Upper lobe of left lung (tissue), 6 donors: Measurements from ENCODE around the gene RPS23. TPM values are rescaled to one million over a fixed set of nuclear protein-coding genes. Genes with fewer than 3 reads are reported as not detected.

Experiments used
- ATAC-seq, 2 donors: fragments of 200-7000 bp; cut with Tn5 transposase; one replicate each; pipeline ENCODE4 v1.9.1; 2022; ENCODE audit warnings: mild to moderate bottlenecking in 2 of 2, moderate library complexity in 2 of 2; ENCODE audit not compliant: low FRiP score in 2 of 2
- DNase-seq, 2 donors: peaks; one replicate each; pipeline ENCODE4 v3.0.0-alpha.2; 2019 to 2020
- H3K27ac ChIP-seq, 4 donors: fragments of 200-600 bp; sonication (generic); one replicate each; pipeline ENCODE4 v1.5.1; 2016 to 2019
- H3K27me3 ChIP-seq, 4 donors: fragments of 200-600 bp; sonication (generic); one replicate each; pipeline ENCODE4 v1.5.1; 2017 to 2019
- H3K36me3 ChIP-seq, 4 donors: fragments of 200-600 bp; sonication (generic); one replicate each; pipeline ENCODE4 v1.5.1; 2016 to 2019
- H3K4me1 ChIP-seq, 4 donors: fragments of 200-600 bp; sonication (generic); one replicate each; pipeline ENCODE4 v1.5.1; 2018 to 2019
- H3K4me3 ChIP-seq, 4 donors: fragments of 200-600 bp; sonication (generic); one replicate each; pipeline ENCODE4 v1.5.1; 2017 to 2019; ENCODE audit warnings: mild to moderate bottlenecking in 2 of 4, moderate library complexity in 1 of 4
- H3K9me3 ChIP-seq, 4 donors: fragments of 200-600 bp; sonication (generic); one replicate each; pipeline ENCODE4 v1.5.1; 2018 to 2019
- EP300 ChIP-seq, 4 donors: sonication (generic); formaldehyde crosslinking; IDR thresholded peaks; one replicate each; pipeline ENCODE4 v1.5.1; 2017; ENCODE audit warnings: antibody characterized with exemption in 4 of 4, control low read depth in 2 of 4
- POLR2A ChIP-seq, 4 donors: fragments of 450-650 bp; IDR thresholded peaks; one replicate each; pipeline ENCODE4 v1.5.1; 2016 to 2017; ENCODE audit warnings: antibody characterized with exemption in 4 of 4, mild to moderate bottlenecking in 2 of 4
- POLR2AphosphoS5 ChIP-seq, 2 donors: sonication (generic); formaldehyde crosslinking; IDR thresholded peaks; one replicate each; pipeline ENCODE4 v1.5.1; 2017; ENCODE audit warnings: antibody characterized with exemption in 2 of 2
- WGBS, 2 donors: methylation state at CpG; one replicate each; pipeline ENCODE4 v1.1.5; 2017 to 2018; 5-methylcytosine and 5-hydroxymethylcytosine counted together
- total RNA-seq, 6 donors: library from RNA; depleted of rRNA in 4 of 6; stranded (reverse); fragments of >200 nt in 4 of 6; gene quantifications; one replicate each; pipeline versions ENCODE4 v1.1.0 to v1.2.1, GENCODE V29; 2016 to 2021
- TF ChIP-seq, protein P1 (sequence below), 6 experiments: fragments of 450-650 bp in 4 of 6; fragments of 200-600 bp in 2 of 6; sonication (generic) in 2 of 6; IDR thresholded peaks; one replicate each; pipeline ENCODE4 v1.5.1; 2016 to 2019; ENCODE audit warnings: antibody characterized with exemption in 6 of 6
- donor health status: DM: no; HTN: no; CAD: no; lungs with moderate emphysema.
- donor health status: DM: no; HTN: yes; CAD: no; lungs with severe emphysema.

Gene RPS23
- total RNA-seq, 6 donors from 2014 or later = 1,173 to 2,208 (median 1,478) TPM

DNA sequence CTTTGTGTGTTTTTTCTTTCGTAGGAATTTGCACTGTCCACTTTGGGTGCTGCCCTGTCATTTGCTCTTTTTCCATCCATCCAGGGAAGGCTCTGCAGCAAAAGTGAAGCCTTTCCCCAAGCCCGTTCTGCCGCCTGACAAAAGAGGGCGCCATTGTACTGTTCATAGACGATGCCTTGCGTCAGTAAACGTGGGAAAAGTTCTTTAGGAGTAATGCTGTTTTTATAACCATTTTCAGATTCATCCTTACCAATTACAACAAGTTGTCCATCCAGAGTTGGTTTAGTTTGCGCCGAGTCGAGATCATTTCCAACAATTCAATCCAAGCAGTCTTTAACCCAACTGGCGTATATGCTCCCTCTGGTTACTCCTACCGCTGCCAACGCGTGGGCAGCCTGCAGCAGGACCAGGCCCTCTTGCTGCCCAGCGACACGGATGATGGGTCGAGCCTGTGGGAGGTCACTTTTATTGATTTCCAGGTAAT is 34.3 kb upstream of the RPS23 start:
- Histone ChIP-seq H3K27me3 (no peaks in the 10 kb centered on the region), H3K9me3 (no peaks in the 10 kb centered on the region), H3K4me3 (no peak overlapping the region), H3K36me3 (no peaks in the 10 kb centered on the region), H3K4me1 (peaks cover 4 to 13% (median 10%) of the 10 kb centered on the region in 4 donors), H3K27ac (no peak overlapping the region)
- ATAC-seq = peak in 1 of 2 donors; percentile 89
- TF ChIP-seq POLR2AphosphoS5 (IDR thresholded peaks at IDR 0.05) = no peak
- TF ChIP-seq, protein P1, sequence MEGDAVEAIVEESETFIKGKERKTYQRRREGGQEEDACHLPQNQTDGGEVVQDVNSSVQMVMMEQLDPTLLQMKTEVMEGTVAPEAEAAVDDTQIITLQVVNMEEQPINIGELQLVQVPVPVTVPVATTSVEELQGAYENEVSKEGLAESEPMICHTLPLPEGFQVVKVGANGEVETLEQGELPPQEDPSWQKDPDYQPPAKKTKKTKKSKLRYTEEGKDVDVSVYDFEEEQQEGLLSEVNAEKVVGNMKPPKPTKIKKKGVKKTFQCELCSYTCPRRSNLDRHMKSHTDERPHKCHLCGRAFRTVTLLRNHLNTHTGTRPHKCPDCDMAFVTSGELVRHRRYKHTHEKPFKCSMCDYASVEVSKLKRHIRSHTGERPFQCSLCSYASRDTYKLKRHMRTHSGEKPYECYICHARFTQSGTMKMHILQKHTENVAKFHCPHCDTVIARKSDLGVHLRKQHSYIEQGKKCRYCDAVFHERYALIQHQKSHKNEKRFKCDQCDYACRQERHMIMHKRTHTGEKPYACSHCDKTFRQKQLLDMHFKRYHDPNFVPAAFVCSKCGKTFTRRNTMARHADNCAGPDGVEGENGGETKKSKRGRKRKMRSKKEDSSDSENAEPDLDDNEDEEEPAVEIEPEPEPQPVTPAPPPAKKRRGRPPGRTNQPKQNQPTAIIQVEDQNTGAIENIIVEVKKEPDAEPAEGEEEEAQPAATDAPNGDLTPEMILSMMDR (IDR thresholded peaks at IDR 0.05) = peak; percentile 30 to 67 (median 58)
- 52 to 64% methylated on average over 17 of the region's 17 CpGs for WGBS, 2 donors
- peak; percentile 36 to 41 for DNase-seq

DNA sequence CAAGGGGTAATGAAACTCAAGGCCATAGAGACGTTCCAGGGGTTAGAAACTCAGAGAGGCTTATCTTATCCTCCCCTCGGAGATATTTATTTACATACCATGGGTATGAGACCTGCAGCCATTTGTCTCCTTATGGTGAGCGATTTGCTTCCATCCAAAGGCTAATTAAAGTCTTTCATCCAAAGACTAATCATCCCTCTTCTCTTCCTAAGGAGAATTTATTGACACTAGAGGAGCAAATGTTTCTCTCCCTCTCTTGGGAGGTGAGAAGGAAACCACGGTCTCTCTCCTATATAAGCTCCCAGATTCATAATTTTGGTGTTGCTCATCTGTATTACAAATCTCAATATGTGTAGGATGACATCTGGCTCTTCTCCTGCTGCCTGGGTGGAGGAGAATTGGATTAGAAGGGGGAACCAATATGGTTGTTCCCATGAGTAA is 31.0 kb upstream of the RPS23 start:
- Histone ChIP-seq H3K27ac (no peak overlapping the region), H3K4me3 (no peak overlapping the region), H3K36me3 (no peaks in the 10 kb centered on the region), H3K27me3 (no peaks in the 10 kb centered on the region), H3K4me1 (peaks cover 4 to 13% (median 10%) of the 10 kb centered on the region in 4 donors), H3K9me3 (no peaks in the 10 kb centered on the region)
- ATAC-seq = no peak
- no peak for DNase-seq
- WGBS, 2 donors = 83 to 87% methylated on average over 4 of the region's 4 CpGs
- TF ChIP-seq POLR2A (IDR thresholded peaks at IDR 0.05) = no peak
- no peak for TF ChIP-seq EP300 (IDR thresholded peaks at IDR 0.05)
- TF ChIP-seq, protein P1 (IDR thresholded peaks at IDR 0.05) = no peak
- TF ChIP-seq POLR2AphosphoS5 (IDR thresholded peaks at IDR 0.05) = no peak

DNA sequence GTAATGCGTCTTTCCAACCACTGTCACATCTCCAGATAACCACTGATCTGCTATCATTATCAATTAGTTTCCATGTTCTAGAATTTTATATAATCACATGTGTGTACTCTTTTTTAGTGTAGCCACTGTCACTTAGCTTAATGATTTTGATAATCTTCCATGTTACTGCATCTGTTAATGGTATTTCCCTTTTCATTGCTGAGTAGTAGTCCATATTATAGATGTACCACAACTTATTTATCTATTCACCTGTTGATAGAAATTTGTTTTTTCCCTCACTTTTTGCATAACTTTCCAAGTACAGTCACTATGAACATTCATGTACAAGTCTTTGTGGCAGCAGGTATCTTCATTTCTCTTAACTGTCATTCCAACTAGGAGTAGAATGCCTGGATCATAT is 30.3 kb upstream of the RPS23 start:
- DNase-seq (no peak), ATAC-seq (no peak)
- Histone ChIP-seq H3K4me3 (no peak overlapping the region), H3K4me1 (peaks cover 4 to 10% (median 9%) of the 10 kb centered on the region in 4 donors), H3K36me3 (no peaks in the 10 kb centered on the region), H3K9me3 (no peaks in the 10 kb centered on the region), H3K27ac (no peak overlapping the region), H3K27me3 (no peaks in the 10 kb centered on the region)
- TF ChIP-seq POLR2A (IDR thresholded peaks at IDR 0.05) (no peak), POLR2AphosphoS5 (IDR thresholded peaks at IDR 0.05) (no peak)
- TF ChIP-seq, protein P1 (IDR thresholded peaks at IDR 0.05) = no peak
- WGBS, 2 donors = 95 to 100% methylated on average over 1 of the region's 1 CpG

DNA sequence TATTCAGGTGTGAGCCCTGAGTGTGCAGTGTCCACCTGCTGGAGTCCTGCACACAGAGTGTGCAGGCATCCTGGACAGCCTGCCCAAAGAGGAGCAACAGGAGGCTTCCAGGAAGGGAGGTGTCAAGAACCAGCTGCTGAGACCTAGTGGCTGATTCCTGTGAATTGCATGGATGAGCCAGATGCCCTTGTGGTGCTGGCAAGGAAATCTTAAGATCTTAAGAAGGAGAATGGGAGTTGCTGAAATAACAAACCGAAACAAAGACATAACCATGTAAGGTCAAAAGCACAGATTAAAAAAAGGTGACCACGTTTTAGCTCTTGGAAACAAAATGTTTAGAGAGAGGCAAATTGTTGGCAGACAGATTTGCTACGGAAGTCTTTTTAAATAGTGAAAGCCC is 29.3 kb upstream of the RPS23 start:
- peaks cover under 1% of the 10 kb centered on the region in 4 donors for H3K4me1 ChIP-seq
- ATAC-seq (no peak), DNase-seq (no peak)
- H3K36me3 ChIP-seq = no peaks in the 10 kb centered on the region
- H3K9me3 ChIP-seq = no peaks in the 10 kb centered on the region
- H3K4me3 ChIP-seq = no peak overlapping the region
- no peaks in the 10 kb centered on the region for H3K27me3 ChIP-seq
- no peak overlapping the region for H3K27ac ChIP-seq
- TF ChIP-seq EP300 (IDR thresholded peaks at IDR 0.05) (no peak), POLR2A (IDR thresholded peaks at IDR 0.05) (no peak), POLR2AphosphoS5 (IDR thresholded peaks at IDR 0.05) (no peak)
- TF ChIP-seq, protein P1 (IDR thresholded peaks at IDR 0.05) = no peak
- 58 to 76% methylated on average over 3 of the region's 3 CpGs for WGBS, 2 donors

DNA sequence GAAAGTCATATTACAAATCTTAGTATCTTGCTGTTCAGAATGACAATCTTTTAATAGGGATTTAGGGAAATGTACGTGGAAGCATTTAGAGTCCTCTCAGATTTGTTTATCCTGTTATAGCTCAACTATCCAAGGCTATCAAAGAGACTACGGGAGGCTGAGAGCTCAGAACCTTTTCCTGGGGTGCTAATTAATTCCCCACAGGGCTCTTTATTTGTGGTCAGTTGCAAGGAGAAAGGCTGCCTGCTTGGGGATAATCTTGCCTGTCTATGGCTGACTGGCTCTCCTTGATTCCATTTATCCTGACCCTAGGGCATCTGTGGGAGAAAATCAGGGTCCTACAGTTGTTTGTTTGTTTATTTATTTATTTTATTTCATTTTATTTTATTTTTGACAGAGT is 28.0 kb upstream of the RPS23 start:
- Histone ChIP-seq H3K4me3 (no peak overlapping the region), H3K9me3 (no peaks in the 10 kb centered on the region), H3K36me3 (no peaks in the 10 kb centered on the region), H3K4me1 (no peaks in the 10 kb centered on the region), H3K27ac (no peak overlapping the region), H3K27me3 (no peaks in the 10 kb centered on the region)
- 89% methylated on average over 2 of the region's 2 CpGs for WGBS, 2 donors
- TF ChIP-seq POLR2AphosphoS5 (IDR thresholded peaks at IDR 0.05) (no peak), EP300 (IDR thresholded peaks at IDR 0.05) (no peak), POLR2A (IDR thresholded peaks at IDR 0.05) (no peak)
- TF ChIP-seq, protein P1 (IDR thresholded peaks at IDR 0.05) = no peak
- ATAC-seq (no peak), DNase-seq (no peak)
